GM12872 (cell line): ENCODE measurements around the gene XYLT1.

Experiments used
- CTCF ChIP-seq: IDR thresholded peaks from 3 replicates; pipeline ENCODE4 v1.5.1; 2011; ENCODE audit warnings: low read depth, mild to moderate bottlenecking, low read length, moderate library complexity; ENCODE audit not compliant: insufficient read depth

Gene XYLT1

GRCh38 chr16:17419266-17419665 lies 51.5 kb downstream of the XYLT1 start:
- TF ChIP-seq CTCF, result no peak

- TF ChIP-seq CTCF, result no peak
These were observed 53.0 kb downstream of the XYLT1 start for GRCh38 chr16:17417740-17418139.

- TF ChIP-seq CTCF, result peak; percentile 29; the same call in 1 of the 3 replicates
These were observed 54.1 kb downstream of the XYLT1 start for GRCh38 chr16:17416461-17417311.

- TF ChIP-seq CTCF, result no peak
These were observed 55.8 kb downstream of the XYLT1 start for GRCh38 chr16:17414916-17415315.

- no peak for TF ChIP-seq CTCF
These were observed 56.3 kb downstream of the XYLT1 start for GRCh38 chr16:17414421-17414820.

- no peak for TF ChIP-seq CTCF
These were observed 57.3 kb downstream of the XYLT1 start for GRCh38 chr16:17413508-17413907.

GRCh38 chr16:17412791-17413190 lies 58.0 kb downstream of the XYLT1 start:
- no peak for TF ChIP-seq CTCF
